GM19467 (cell line): ENCODE measurements around the gene COQ2.
"Not testable (repeated sequence)": the region's sequence is repeated elsewhere in the genome, so short reads cannot be mapped to it uniquely, and the experiment has no call there.

Experiments
- ATAC-seq: cut with Tn5 transposase; IDR thresholded peaks from one replicate; pipeline ENCODE4 v1.9.1; 2021; ENCODE audit warnings: mild to moderate bottlenecking, moderate library complexity; ENCODE audit not compliant: unreplicated experiment

The COQ2 gene

GRCh38 chr4:83284193-83285054 is at the start of gene COQ2:
COQ2 (minus strand) TSS chr4:83284798; CDS start chr4:83284764, 34 bp downstream.
- peak; percentile 76 for ATAC-seq

- no peak for ATAC-seq
These were observed 47.4 kb upstream of the COQ2 start for GRCh38 chr4:83331956-83332355.

- ATAC-seq, result no peak
These were observed 45.0 kb upstream of the COQ2 start for GRCh38 chr4:83329521-83330110.

GRCh38 chr4:83328521-83329187 is 44.1 kb upstream of the COQ2 start:
- ATAC-seq, result no peak

- ATAC-seq, result no peak
These were observed 41.9 kb upstream of the COQ2 start for GRCh38 chr4:83326546-83326945.

- not testable (repeated sequence) for ATAC-seq
These were observed 40.7 kb upstream of the COQ2 start for GRCh38 chr4:83325306-83325705.

- no peak for ATAC-seq
These were observed 38.5 kb upstream of the COQ2 start for GRCh38 chr4:83323136-83323535.

- ATAC-seq, result no peak
These were observed 36.0 kb upstream of the COQ2 start for GRCh38 chr4:83320548-83320947.

GRCh38 chr4:83318666-83319065 is 34.1 kb upstream of the COQ2 start:
- ATAC-seq, result no peak

- ATAC-seq, result no peak
These were observed 33.1 kb upstream of the COQ2 start for GRCh38 chr4:83317671-83318070.

GRCh38 chr4:83316459-83317165 is 32.0 kb upstream of the COQ2 start:
- no peak for ATAC-seq

GRCh38 chr4:83315341-83315870 is 30.8 kb upstream of the COQ2 start:
- ATAC-seq, result no peak

- no peak for ATAC-seq
These were observed 24.1 kb upstream of the COQ2 start for GRCh38 chr4:83308672-83309071.

- no peak for ATAC-seq
These were observed 23.3 kb upstream of the COQ2 start for GRCh38 chr4:83307920-83308319.

GRCh38 chr4:83305187-83305586 is 20.6 kb upstream of the COQ2 start:
- ATAC-seq, result no peak

GRCh38 chr4:83297548-83298260 is 13.1 kb upstream of the COQ2 start:
- no peak for ATAC-seq

- no peak for ATAC-seq
These were observed 8.9 kb upstream of the COQ2 start for GRCh38 chr4:83293305-83294046.

- not testable (repeated sequence) for ATAC-seq
These were observed 5.6 kb upstream of the COQ2 start for GRCh38 chr4:83290059-83290774.

GRCh38 chr4:83288381-83288780 is 3.8 kb upstream of the COQ2 start:
- ATAC-seq, result not testable (repeated sequence)
